Brain microvascular endothelial cell (primary cell): Measurements from ENCODE around the gene TRPM6.

Experiments
- DNase-seq: peaks from one replicate; pipeline ENCODE4 v3.0.0-alpha.2; 2020
- H3K27ac ChIP-seq: fragments of 250-450 bp; sonication (Bioruptor Pico); 2 replicates; pipeline ENCODE4 v1.5.1; 2020; ENCODE audit warnings: mild to moderate bottlenecking, moderate library complexity
- H3K27me3 ChIP-seq: fragments of 250-450 bp; sonication (Bioruptor Pico); replicated peaks from 2 replicates; pipeline ENCODE4 v1.5.1; 2020; ENCODE audit warnings: mild to moderate bottlenecking
- H3K36me3 ChIP-seq: fragments of 250-450 bp; sonication (Bioruptor Pico); replicated peaks from 2 replicates; pipeline ENCODE4 v1.5.1; 2020; ENCODE audit warnings: mild to moderate bottlenecking
- H3K4me3 ChIP-seq: 2 replicates; pipeline ENCODE4 v1.5.1; 2011; ENCODE audit warnings: low read depth, mild to moderate bottlenecking, control low read depth, low read length, moderate library complexity
- CTCF ChIP-seq: IDR thresholded peaks from 2 replicates; pipeline ENCODE4 v1.5.1; 2011; ENCODE audit warnings: low read depth, mild to moderate bottlenecking, moderate library complexity, low read length, control low read depth, inconsistent platforms; ENCODE audit errors: missing control alignments
- in situ Hi-C: cut with HindIII; loops from 2 replicates; pipeline ENCODE4 v1.10.0; 2017; ENCODE audit warnings: low sequenced_read_pairs, low pct_ligation_motif_present

Gene TRPM6

DNA sequence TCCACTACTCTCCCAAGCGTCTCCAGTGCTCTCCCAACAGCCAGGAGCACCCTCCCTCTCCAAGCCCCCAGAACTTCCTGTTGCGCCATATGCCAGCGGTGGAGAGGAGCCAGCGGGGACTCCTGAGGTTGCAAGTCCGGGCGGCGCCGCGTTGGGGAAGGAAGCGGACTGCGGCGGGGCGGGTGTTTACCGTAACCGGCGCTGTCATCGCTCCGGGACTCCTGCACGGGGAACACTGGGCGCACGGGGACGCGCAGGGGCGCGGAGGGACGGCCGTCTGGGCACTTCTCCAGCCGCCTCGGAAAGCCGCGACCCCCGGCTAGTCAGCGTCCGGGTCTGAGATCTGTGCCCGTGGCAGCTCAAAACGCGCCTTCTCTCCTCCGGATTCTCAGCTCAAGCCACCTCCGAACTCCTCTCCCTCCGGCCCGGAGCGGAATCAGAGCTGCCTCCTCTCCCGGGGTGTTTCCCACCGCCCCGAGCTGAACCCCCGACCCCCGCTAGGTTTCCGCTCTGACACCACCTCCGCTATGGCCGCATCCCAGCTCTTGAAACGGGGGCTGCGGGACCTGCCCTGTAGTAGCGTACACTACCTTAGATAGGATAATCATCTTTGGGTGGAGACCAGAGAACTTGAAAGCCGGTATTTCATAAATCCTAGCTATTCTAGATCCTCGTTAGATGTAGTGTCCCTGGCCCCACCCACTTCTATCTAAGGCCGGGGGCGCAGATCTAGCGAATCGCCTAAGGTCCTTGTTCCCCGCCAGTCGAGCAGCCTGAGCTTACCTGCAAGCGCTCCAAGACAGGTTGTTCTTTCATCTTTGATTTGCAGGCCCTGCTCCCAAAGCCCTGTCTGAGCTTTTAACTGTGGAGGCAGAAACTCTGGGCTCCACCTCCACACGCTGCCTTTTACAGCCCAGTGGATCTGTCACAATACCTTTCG lies at the start of gene TRPM6:
Gene TRPM6 (minus strand): TSS at position 881 of the 940 bp plus-strand sequence. CDS start 65 bp downstream, at position 816.
- H3K27ac ChIP-seq, result no peak within 1 kb of the TSS
- H3K27me3 ChIP-seq, result no peaks in the 10 kb centered on the region
- in situ Hi-C loops, result no loop called here
- DNase-seq, result peak; percentile 38
- peak within 1 kb of the TSS; percentile 71 for H3K4me3 ChIP-seq
- H3K36me3 ChIP-seq, result no peaks in the 10 kb centered on the region
- TF ChIP-seq CTCF, result no peak

DNA sequence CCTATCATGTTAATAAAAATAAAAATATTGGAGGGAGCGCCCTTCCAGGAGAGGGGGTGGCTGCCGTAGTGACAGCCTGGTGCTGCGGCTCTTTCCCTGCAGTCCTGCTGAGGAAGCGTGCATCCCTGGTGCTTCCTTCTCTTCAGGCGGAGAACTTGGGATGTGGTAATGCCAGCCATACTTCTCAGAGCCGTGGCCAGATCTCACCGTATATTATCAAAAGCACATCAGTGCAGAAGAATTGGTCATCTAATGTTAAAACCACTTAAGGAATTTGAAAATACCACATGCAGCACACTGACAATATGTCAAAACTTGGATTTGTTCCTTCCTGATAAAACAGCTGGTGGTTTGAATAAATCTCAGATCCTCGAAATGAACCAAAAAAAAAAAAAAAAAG lies 47.3 kb upstream of the TRPM6 start:
- Histone ChIP-seq H3K4me3 (no peak overlapping the region), H3K27ac (no peak overlapping the region), H3K27me3 (no peaks in the 10 kb centered on the region), H3K36me3 (no peaks in the 10 kb centered on the region)
- peak; percentile 20 for DNase-seq
- no peak for TF ChIP-seq CTCF
- in situ Hi-C loops, result no loop called here

GRCh38 chr9:74921737-74922136 lies 34.0 kb upstream of the TRPM6 start:
- no peak for DNase-seq
- no peaks in the 10 kb centered on the region for H3K36me3 ChIP-seq
- H3K27ac ChIP-seq, result no peak overlapping the region
- in situ Hi-C loops, result no loop called here
- TF ChIP-seq CTCF, result no peak
- no peaks in the 10 kb centered on the region for H3K27me3 ChIP-seq
- no peak overlapping the region for H3K4me3 ChIP-seq

- DNase-seq, result no peak
- Histone ChIP-seq H3K27ac (no peak overlapping the region), H3K36me3 (no peaks in the 10 kb centered on the region), H3K4me3 (no peak overlapping the region), H3K27me3 (no peaks in the 10 kb centered on the region)
- no peak for TF ChIP-seq CTCF
- in situ Hi-C loops, result no loop called here
Observed at GRCh38 chr9:74920944-74921626, 33.4 kb upstream of the TRPM6 start.

DNA sequence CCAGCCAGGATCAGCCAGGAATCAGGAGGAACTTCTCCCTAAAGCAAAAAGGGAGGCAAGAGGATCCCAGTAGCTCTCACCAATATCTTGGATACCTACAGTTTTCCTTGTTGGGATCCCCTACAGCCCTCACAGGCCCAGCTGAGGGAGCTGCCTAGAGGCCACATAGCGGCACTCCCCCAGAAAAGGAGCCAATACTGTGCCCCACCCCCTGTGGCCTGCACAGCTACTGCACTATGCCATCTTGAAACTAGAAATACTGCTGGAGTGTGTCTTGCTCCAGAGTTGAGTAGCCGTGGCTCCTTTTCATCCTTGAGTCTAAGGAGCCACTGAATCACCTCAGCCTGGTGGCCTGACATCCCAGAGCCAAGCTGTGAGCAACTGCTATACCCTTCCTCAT lies 22.3 kb upstream of the TRPM6 start:
- Histone ChIP-seq H3K36me3 (no peaks in the 10 kb centered on the region), H3K27me3 (no peaks in the 10 kb centered on the region), H3K27ac (no peak overlapping the region), H3K4me3 (no peak overlapping the region)
- no peak for DNase-seq
- TF ChIP-seq CTCF, result no peak
- in situ Hi-C loops, result no loop called here
